ENCODE data around the gene KMT2D.

DNA sequence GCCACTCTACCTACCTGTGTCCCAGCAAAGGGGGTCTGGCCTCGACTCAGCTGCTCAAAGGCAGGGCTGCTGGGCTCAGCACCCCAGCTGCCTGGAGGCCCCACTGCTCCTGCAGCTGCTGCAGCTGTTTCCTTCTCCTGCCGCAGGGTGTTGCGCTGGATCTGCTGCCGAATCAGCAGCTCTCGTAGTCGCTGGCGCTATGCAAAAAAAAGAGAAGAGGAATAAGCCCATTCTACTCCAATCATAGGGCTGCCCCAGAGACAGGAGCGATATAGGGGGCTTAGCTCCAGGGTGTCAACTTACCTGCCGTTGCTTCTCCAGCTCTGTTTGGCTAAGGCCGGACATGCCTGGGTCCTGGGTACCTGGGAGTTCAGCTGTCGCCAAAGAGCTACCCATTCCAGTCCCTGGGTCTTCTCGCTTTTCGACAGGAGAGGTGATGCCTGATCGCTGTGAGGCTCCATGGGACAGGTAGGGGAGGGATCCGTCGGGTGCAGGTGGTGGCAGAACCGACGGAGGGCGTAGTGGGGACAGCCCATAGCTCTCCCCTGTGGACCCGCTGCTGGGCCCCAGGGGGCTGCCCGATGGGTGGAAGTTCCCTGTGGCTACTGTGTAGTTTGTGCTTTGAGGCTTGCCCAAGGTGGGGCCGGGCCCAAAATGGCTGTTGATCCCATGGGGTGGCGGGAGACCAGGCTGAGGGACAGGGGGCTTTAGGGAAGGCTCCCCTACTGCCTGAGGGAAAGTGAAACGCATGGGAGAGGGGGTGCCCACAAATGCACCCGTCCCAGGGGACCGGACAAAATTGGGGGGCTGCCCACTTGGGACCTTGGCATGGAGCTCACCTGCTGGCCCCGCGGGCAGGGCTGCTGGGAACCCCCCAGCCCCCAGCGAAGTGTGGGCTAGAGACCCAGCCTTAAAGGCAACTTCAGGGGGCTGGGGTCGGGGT, 20.9 kb downstream of the KMT2D start:
- TF ChIP-seq POLR2AphosphoS5 (IDR thresholded peaks at IDR 0.05; ENCODE audit: insufficient read depth in 1 of 2, low read depth in 1 of 2): no peak
- TF ChIP-seq, protein P1, sequence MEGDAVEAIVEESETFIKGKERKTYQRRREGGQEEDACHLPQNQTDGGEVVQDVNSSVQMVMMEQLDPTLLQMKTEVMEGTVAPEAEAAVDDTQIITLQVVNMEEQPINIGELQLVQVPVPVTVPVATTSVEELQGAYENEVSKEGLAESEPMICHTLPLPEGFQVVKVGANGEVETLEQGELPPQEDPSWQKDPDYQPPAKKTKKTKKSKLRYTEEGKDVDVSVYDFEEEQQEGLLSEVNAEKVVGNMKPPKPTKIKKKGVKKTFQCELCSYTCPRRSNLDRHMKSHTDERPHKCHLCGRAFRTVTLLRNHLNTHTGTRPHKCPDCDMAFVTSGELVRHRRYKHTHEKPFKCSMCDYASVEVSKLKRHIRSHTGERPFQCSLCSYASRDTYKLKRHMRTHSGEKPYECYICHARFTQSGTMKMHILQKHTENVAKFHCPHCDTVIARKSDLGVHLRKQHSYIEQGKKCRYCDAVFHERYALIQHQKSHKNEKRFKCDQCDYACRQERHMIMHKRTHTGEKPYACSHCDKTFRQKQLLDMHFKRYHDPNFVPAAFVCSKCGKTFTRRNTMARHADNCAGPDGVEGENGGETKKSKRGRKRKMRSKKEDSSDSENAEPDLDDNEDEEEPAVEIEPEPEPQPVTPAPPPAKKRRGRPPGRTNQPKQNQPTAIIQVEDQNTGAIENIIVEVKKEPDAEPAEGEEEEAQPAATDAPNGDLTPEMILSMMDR (IDR thresholded peaks at IDR 0.05): no peak
- TF ChIP-seq POLR2A (IDR thresholded peaks at IDR 0.05): no peak
